Immature natural killer cell (primary cell): Measurements from ENCODE around the gene ZNF304. TPM values are rescaled to one million over a fixed set of nuclear protein-coding genes. Genes with fewer than 3 reads are reported as not detected.
A peak's percentile ranks its signal among the peaks of the same experiment; 100 is the strongest.
"Not testable (repeated sequence)": the region's sequence is repeated elsewhere in the genome, so short reads cannot be mapped to it uniquely, and the experiment has no call there.

Experiments used
- DNase-seq, 3 donors: peaks; one replicate each; pipeline ENCODE4 v3.0.0; 2022; ENCODE audit warnings: mixed read lengths in 1 of 3
- H3K27ac Mint-ChIP-seq, 6 donors: one replicate each; pipeline ENCODE4 v1.8.0; 2020; ENCODE audit warnings: mixed read lengths in 6 of 6, mild to moderate bottlenecking in 5 of 6, inconsistent platforms in 4 of 6, moderate library complexity in 3 of 6
- H3K27me3 Mint-ChIP-seq, 3 donors: one replicate each; pipeline ENCODE4 v1.8.0; 2020 to 2021; ENCODE audit warnings: low read depth in 3 of 3, mild to moderate bottlenecking in 3 of 3, mixed read lengths in 3 of 3, moderate library complexity in 3 of 3, inconsistent platforms in 1 of 3
- H3K36me3 Mint-ChIP-seq, 3 donors: one replicate each; pipeline ENCODE4 v1.8.0; 2020; ENCODE audit warnings: mixed read lengths in 3 of 3, inconsistent platforms in 2 of 3, mild to moderate bottlenecking in 2 of 3
- H3K4me1 Mint-ChIP-seq, 2 donors: one replicate each; pipeline ENCODE4 v1.8.0; 2020; ENCODE audit warnings: inconsistent platforms in 2 of 2, mild to moderate bottlenecking in 2 of 2, mixed read lengths in 2 of 2, moderate library complexity in 1 of 2
- H3K4me3 Mint-ChIP-seq, 5 donors: one replicate each; pipeline ENCODE4 v1.8.0; 2020; ENCODE audit warnings: mild to moderate bottlenecking in 5 of 5, mixed read lengths in 5 of 5, inconsistent platforms in 3 of 5, moderate library complexity in 3 of 5
- H3K9me3 Mint-ChIP-seq, 6 donors: one replicate each; pipeline ENCODE4 v1.8.0; 2020; ENCODE audit warnings: mild to moderate bottlenecking in 6 of 6, mixed read lengths in 6 of 6, inconsistent platforms in 4 of 6, moderate library complexity in 3 of 6
- polyA plus RNA-seq, 3 donors: library from polyadenylated mRNA; unstranded; fragments of 300-500 nt; fragmentation: Illumina TruSeq; gene quantifications; one replicate each; pipeline ENCODE4 v1.2.3, GENCODE V29; 2021

The ZNF304 gene
- polyA plus RNA-seq, 3 donors from 2014 or later: 1.2 to 3.7 (median 2.0) TPM

GRCh38 chr19:57366776-57367175 is 15.7 kb downstream of the ZNF304 start:
- H3K4me3 Mint-ChIP-seq: no peak overlapping the region
- H3K36me3 Mint-ChIP-seq: peaks cover 26 to 38% (median 37%) of the 10 kb centered on the region in 3 donors
- H3K27me3 Mint-ChIP-seq: peaks cover 10 to 14% (median 11%) of the 10 kb centered on the region in 3 donors
- no peak for DNase-seq
- H3K9me3 Mint-ChIP-seq: peaks cover 4 to 19% (median 15%) of the 10 kb centered on the region in 6 donors
- H3K4me1 Mint-ChIP-seq: peaks cover 15 to 21% of the 10 kb centered on the region in 2 donors
- H3K27ac Mint-ChIP-seq: no peak overlapping the region

- peaks cover 56 to 86% (median 83%) of the 10 kb centered on the region in 3 donors for H3K36me3 Mint-ChIP-seq
- peaks cover 0 to 1% of the 10 kb centered on the region in 2 donors for H3K4me1 Mint-ChIP-seq
- no peak overlapping the region for H3K27ac Mint-ChIP-seq
- no peak for DNase-seq
- no peak overlapping the region for H3K4me3 Mint-ChIP-seq
- H3K9me3 Mint-ChIP-seq: peaks cover 14 to 45% (median 38%) of the 10 kb centered on the region in 6 donors
- peaks cover 0 to 3% (median 2%) of the 10 kb centered on the region in 3 donors for H3K27me3 Mint-ChIP-seq
Measured at GRCh38 chr19:57374179-57374578, 23.1 kb downstream of the ZNF304 start.

GRCh38 chr19:57374647-57375046 is 23.6 kb downstream of the ZNF304 start:
- H3K9me3 Mint-ChIP-seq: peaks cover 18 to 50% (median 43%) of the 10 kb centered on the region in 6 donors
- H3K4me1 Mint-ChIP-seq, H3K4me3 Mint-ChIP-seq, H3K27me3 Mint-ChIP-seq, H3K27ac Mint-ChIP-seq, DNase-seq: not testable (repeated sequence)
- peaks cover 60 to 88% (median 81%) of the 10 kb centered on the region in 3 donors for H3K36me3 Mint-ChIP-seq

GRCh38 chr19:57376151-57376550 is 25.1 kb downstream of the ZNF304 start:
- peaks cover 0 to 1% of the 10 kb centered on the region in 2 donors for H3K4me1 Mint-ChIP-seq
- H3K9me3 Mint-ChIP-seq: peaks cover 22 to 63% (median 52%) of the 10 kb centered on the region in 6 donors
- no peak overlapping the region for H3K27ac Mint-ChIP-seq
- peaks cover 0 to 3% (median 1%) of the 10 kb centered on the region in 3 donors for H3K27me3 Mint-ChIP-seq
- DNase-seq: no peak
- H3K36me3 Mint-ChIP-seq: peaks cover 62 to 88% (median 74%) of the 10 kb centered on the region in 3 donors
- no peak overlapping the region for H3K4me3 Mint-ChIP-seq

- Mint-ChIP-seq H3K4me1 (peaks cover 0 to 1% of the 10 kb centered on the region in 2 donors), H3K9me3 (peaks cover 22 to 63% (median 52%) of the 10 kb centered on the region in 6 donors), H3K4me3 (no peak overlapping the region), H3K27ac (no peak overlapping the region), H3K36me3 (peaks cover 47 to 74% (median 59%) of the 10 kb centered on the region in 3 donors), H3K27me3 (peaks cover 0 to 3% (median 1%) of the 10 kb centered on the region in 3 donors)
- DNase-seq: no peak
Measured at GRCh38 chr19:57377498-57378146, 26.6 kb downstream of the ZNF304 start.

- Mint-ChIP-seq H3K27ac (no peak overlapping the region), H3K36me3 (peaks cover 26 to 41% (median 31%) of the 10 kb centered on the region in 3 donors), H3K4me1 (no peaks in the 10 kb centered on the region), H3K9me3 (peaks cover 22 to 51% (median 42%) of the 10 kb centered on the region in 6 donors), H3K4me3 (no peak overlapping the region), H3K27me3 (peaks cover 1 to 8% (median 6%) of the 10 kb centered on the region in 3 donors)
- no peak for DNase-seq
Measured at GRCh38 chr19:57380923-57381322, 29.9 kb downstream of the ZNF304 start.

- Mint-ChIP-seq H3K27me3 (peaks cover 2 to 8% (median 7%) of the 10 kb centered on the region in 3 donors), H3K4me1 (no peaks in the 10 kb centered on the region), H3K9me3 (peaks cover 14 to 30% (median 26%) of the 10 kb centered on the region in 6 donors), H3K27ac (no peak overlapping the region), H3K36me3 (peaks cover 13 to 22% (median 18%) of the 10 kb centered on the region in 3 donors), H3K4me3 (no peak overlapping the region)
- no peak for DNase-seq
Measured at GRCh38 chr19:57382806-57383488, 31.9 kb downstream of the ZNF304 start.

- Mint-ChIP-seq H3K27me3 (peaks cover 5 to 17% (median 13%) of the 10 kb centered on the region in 3 donors), H3K4me1 (peaks cover 45 to 55% of the 10 kb centered on the region in 2 donors), H3K9me3 (peaks cover 0 to 2% (median 0%) of the 10 kb centered on the region in 6 donors), H3K36me3 (peaks cover 2 to 13% (median 10%) of the 10 kb centered on the region in 3 donors), H3K27ac (peak overlapping the region; percentile 94 to 98 (median 98)), H3K4me3 (peak overlapping the region; percentile 92 to 98 (median 97))
- no peak for DNase-seq
Measured at GRCh38 chr19:57389194-57389729, 38.2 kb downstream of the ZNF304 start.

- H3K9me3 Mint-ChIP-seq: peaks cover 0 to 4% (median 0%) of the 10 kb centered on the region in 6 donors
- DNase-seq: peak; percentile 98
- peak within 1 kb of the TSS; percentile 92 to 98 (median 97) for H3K4me3 Mint-ChIP-seq
- H3K36me3 Mint-ChIP-seq: peaks cover 6 to 20% (median 17%) of the 10 kb centered on the region in 3 donors
- H3K27me3 Mint-ChIP-seq: peaks cover 6 to 15% (median 13%) of the 10 kb centered on the region in 3 donors
- H3K27ac Mint-ChIP-seq: peak within 1 kb of the TSS; percentile 94 to 98 (median 98)
- H3K4me1 Mint-ChIP-seq: peaks cover 50 to 61% of the 10 kb centered on the region in 2 donors
Measured at GRCh38 chr19:57389730-57390598, 38.9 kb downstream of the ZNF304 start, which contains the start of gene ZNF548. Gene ZNF548, plus strand, starts transcription at chr19:57389854. Its CDS starts 246 bp downstream, at chr19:57390100.

GRCh38 chr19:57395710-57396109 is 44.6 kb downstream of the ZNF304 start:
- H3K4me3 Mint-ChIP-seq: no peak overlapping the region
- H3K27me3 Mint-ChIP-seq: peaks cover under 1 to 2% (median 1%) of the 10 kb centered on the region in 3 donors
- H3K27ac Mint-ChIP-seq: peak overlapping the region in 2 of 6 donors; percentile 19 to 55
- H3K36me3 Mint-ChIP-seq: peaks cover 48 to 67% (median 64%) of the 10 kb centered on the region in 3 donors
- peaks cover 35 to 46% of the 10 kb centered on the region in 2 donors for H3K4me1 Mint-ChIP-seq
- peaks cover 0 to 22% (median 4%) of the 10 kb centered on the region in 6 donors for H3K9me3 Mint-ChIP-seq
- no peak for DNase-seq

- H3K27ac Mint-ChIP-seq: no peak overlapping the region
- peaks cover 0 to 22% (median 4%) of the 10 kb centered on the region in 6 donors for H3K9me3 Mint-ChIP-seq
- peaks cover 14 to 19% of the 10 kb centered on the region in 2 donors for H3K4me1 Mint-ChIP-seq
- peaks cover 0 to 2% (median 1%) of the 10 kb centered on the region in 3 donors for H3K27me3 Mint-ChIP-seq
- H3K4me3 Mint-ChIP-seq: no peak overlapping the region
- DNase-seq: no peak
- H3K36me3 Mint-ChIP-seq: peaks cover 58 to 67% (median 63%) of the 10 kb centered on the region in 3 donors
Measured at GRCh38 chr19:57398868-57399267, 47.8 kb downstream of the ZNF304 start.

GRCh38 chr19:57403737-57404563 is 52.9 kb downstream of the ZNF304 start:
- DNase-seq: no peak
- peaks cover 0 to 4% (median 3%) of the 10 kb centered on the region in 3 donors for H3K27me3 Mint-ChIP-seq
- no peak overlapping the region for H3K4me3 Mint-ChIP-seq
- H3K36me3 Mint-ChIP-seq: peaks cover 15 to 17% (median 16%) of the 10 kb centered on the region in 3 donors
- no peak overlapping the region for H3K27ac Mint-ChIP-seq
- peaks cover 6% of the 10 kb centered on the region in 2 donors for H3K4me1 Mint-ChIP-seq
- H3K9me3 Mint-ChIP-seq: peaks cover 0 to 6% (median under 1%) of the 10 kb centered on the region in 6 donors
